Measurements from ENCODE around the gene CFAP61. TPM values are rescaled to one million over a fixed set of nuclear protein-coding genes. Genes with fewer than 3 reads are reported as not detected.
A peak's percentile ranks its signal among the peaks of the same experiment; 100 is the strongest.

Gene CFAP61
- total RNA-seq, 6 donors from 2014 or later, result 0.37 to 14.3 (median 6.1) TPM

DNA sequence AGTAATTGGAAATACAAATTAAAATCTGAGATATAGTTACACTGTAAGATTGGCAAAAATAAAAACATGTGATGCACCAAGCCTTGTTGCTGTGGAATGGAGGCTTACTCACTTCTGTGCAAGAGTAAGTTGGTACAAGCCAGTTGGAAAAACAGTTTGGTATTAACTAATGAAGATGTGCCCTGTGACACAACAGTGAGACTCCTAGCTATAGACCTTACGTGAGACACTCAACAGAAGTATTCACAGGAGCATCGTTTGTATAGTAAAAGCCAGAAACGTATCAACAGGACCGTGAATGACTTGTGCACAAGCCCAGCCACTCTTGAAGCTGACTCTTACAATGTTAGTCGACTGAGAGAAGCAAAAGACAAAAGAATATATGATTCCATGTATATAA is 20.5 kb upstream of the CFAP61 start:
- H3K36me3 ChIP-seq, result peaks cover 6 to 97% (median 42%) of the 10 kb centered on the region in 4 donors

DNA sequence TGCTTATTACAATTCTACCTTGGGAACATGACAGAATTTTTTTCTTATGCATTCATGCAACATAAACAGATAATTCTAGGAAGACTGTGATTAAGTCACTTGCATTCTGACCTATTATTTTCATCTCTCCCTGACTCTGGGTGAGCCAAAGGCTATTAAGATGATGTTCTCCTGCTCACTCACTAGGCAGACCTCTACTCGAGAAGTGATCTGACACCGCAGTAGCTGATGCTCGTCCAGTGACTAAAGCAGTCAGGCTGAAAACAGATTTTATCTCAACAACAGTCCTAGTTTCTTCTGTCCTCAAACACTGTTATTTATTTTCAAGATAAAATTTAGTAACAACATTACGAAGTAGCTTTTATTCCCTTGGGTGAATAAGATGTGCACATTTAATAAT is 17.8 kb upstream of the CFAP61 start:
- Histone ChIP-seq H3K27ac (no peak overlapping the region), H3K9me3 (no peaks in the 10 kb centered on the region), H3K36me3 (peaks cover 16 to 99% (median 59%) of the 10 kb centered on the region in 4 donors), H3K27me3 (no peaks in the 10 kb centered on the region), H3K4me3 (no peak overlapping the region), H3K4me1 (no peaks in the 10 kb centered on the region)
- TF ChIP-seq POLR2A (IDR thresholded peaks at IDR 0.05) (no peak), POLR2AphosphoS5 (IDR thresholded peaks at IDR 0.05) (no peak), EP300 (IDR thresholded peaks at IDR 0.05) (no peak)
- TF ChIP-seq, protein P1, sequence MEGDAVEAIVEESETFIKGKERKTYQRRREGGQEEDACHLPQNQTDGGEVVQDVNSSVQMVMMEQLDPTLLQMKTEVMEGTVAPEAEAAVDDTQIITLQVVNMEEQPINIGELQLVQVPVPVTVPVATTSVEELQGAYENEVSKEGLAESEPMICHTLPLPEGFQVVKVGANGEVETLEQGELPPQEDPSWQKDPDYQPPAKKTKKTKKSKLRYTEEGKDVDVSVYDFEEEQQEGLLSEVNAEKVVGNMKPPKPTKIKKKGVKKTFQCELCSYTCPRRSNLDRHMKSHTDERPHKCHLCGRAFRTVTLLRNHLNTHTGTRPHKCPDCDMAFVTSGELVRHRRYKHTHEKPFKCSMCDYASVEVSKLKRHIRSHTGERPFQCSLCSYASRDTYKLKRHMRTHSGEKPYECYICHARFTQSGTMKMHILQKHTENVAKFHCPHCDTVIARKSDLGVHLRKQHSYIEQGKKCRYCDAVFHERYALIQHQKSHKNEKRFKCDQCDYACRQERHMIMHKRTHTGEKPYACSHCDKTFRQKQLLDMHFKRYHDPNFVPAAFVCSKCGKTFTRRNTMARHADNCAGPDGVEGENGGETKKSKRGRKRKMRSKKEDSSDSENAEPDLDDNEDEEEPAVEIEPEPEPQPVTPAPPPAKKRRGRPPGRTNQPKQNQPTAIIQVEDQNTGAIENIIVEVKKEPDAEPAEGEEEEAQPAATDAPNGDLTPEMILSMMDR (IDR thresholded peaks at IDR 0.05), result no peak
- 87 to 93% methylated on average over 4 of the region's 4 CpGs for WGBS, 2 donors
- DNase-seq, result no peak
- no peak for ATAC-seq (ENCODE audit: low FRiP score in 2 of 2)

More for the DNA sequence above, 20.5 kb upstream of the CFAP61 start:
- Histone ChIP-seq H3K27me3 (no peaks in the 10 kb centered on the region), H3K4me1 (no peaks in the 10 kb centered on the region), H3K9me3 (no peaks in the 10 kb centered on the region), H3K4me3 (no peak overlapping the region), H3K27ac (no peak overlapping the region)
- DNase-seq, result no peak
- 88 to 90% methylated on average over 5 of the region's 5 CpGs for WGBS, 2 donors
- TF ChIP-seq EP300 (IDR thresholded peaks at IDR 0.05) (no peak), POLR2A (IDR thresholded peaks at IDR 0.05) (no peak), POLR2AphosphoS5 (IDR thresholded peaks at IDR 0.05) (no peak)
- TF ChIP-seq, protein P1 (IDR thresholded peaks at IDR 0.05), result no peak
- ATAC-seq (ENCODE audit: low FRiP score in 2 of 2), result no peak

DNA sequence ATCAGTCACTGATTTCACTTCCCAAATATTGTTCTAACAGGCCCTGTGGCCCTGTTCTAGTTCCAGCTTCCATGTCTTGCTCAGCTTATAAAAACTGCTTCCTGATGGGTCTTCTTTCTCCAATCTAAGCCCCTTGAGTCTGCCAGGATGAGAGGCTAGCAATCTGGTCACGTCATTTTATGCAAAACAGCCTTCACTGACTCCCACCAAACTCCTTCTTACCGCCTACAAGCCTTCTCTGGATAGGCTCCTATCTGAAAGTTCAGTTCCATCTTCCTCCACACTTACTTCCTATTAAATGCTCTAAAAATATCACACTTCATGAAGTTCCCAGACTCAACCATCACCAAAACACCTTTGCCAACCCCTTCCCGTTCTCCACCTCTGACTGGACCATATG is 15.6 kb upstream of the CFAP61 start:
- DNase-seq (no peak), ATAC-seq (ENCODE audit: low FRiP score in 2 of 2) (no peak)
- Histone ChIP-seq H3K27ac (peak overlapping the region in 1 of 4 donors; percentile 51), H3K4me3 (no peak overlapping the region), H3K9me3 (no peaks in the 10 kb centered on the region), H3K4me1 (no peaks in the 10 kb centered on the region), H3K27me3 (no peaks in the 10 kb centered on the region), H3K36me3 (peaks cover 22 to 99% (median 76%) of the 10 kb centered on the region in 4 donors)
- TF ChIP-seq POLR2A (IDR thresholded peaks at IDR 0.05) (no peak), EP300 (IDR thresholded peaks at IDR 0.05) (no peak), POLR2AphosphoS5 (IDR thresholded peaks at IDR 0.05) (no peak)
- TF ChIP-seq, protein P1 (IDR thresholded peaks at IDR 0.05), result no peak
- WGBS, 2 donors, result 88 to 96% methylated on average over 3 of the region's 3 CpGs

DNA sequence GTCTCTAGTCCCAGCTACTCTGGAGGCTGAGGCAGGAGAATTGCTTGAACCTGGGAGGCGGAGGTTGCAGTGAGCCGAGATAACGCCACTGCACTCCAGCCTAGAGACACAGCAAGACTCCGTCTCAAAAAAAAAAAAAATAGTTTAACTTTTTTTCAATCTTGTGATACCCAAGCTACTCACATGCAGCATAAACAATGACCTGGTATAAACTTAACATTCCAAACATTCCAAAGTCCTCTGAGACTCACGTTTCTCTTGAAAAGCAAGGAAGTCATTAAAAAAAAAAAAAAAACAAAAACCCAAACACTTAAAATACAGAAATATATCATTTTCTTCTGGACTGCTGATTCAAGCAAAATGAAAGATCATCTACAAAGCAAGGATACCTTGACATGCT is 14.4 kb upstream of the CFAP61 start:
- WGBS, 2 donors, result 58 to 61% methylated on average over 5 of the region's 5 CpGs
- DNase-seq, result no peak

More for the DNA sequence above, 14.4 kb upstream of the CFAP61 start:
- no peaks in the 10 kb centered on the region for H3K4me1 ChIP-seq
- no peak for TF ChIP-seq EP300 (IDR thresholded peaks at IDR 0.05)
- TF ChIP-seq POLR2AphosphoS5 (IDR thresholded peaks at IDR 0.05), result no peak
- no peak for TF ChIP-seq POLR2A (IDR thresholded peaks at IDR 0.05)
- TF ChIP-seq, protein P1 (IDR thresholded peaks at IDR 0.05), result no peak
- peaks cover 25 to 100% (median 81%) of the 10 kb centered on the region in 4 donors for H3K36me3 ChIP-seq
- H3K27ac ChIP-seq, result no peak overlapping the region
- H3K27me3 ChIP-seq, result no peaks in the 10 kb centered on the region
- H3K4me3 ChIP-seq, result no peak overlapping the region
- ATAC-seq (ENCODE audit: low FRiP score in 2 of 2), result no peak
- H3K9me3 ChIP-seq, result no peaks in the 10 kb centered on the region
